ENCODE data around the gene GUCA2A.
A peak's percentile ranks its signal among the peaks of the same experiment; 100 is the strongest.

The GUCA2A gene

GRCh38 chr1:42153624-42154023 is 10.9 kb downstream of the GUCA2A start:
- DNase-seq = no peak

- DNase-seq = no peak
Observed at GRCh38 chr1:42152907-42153600, 11.5 kb downstream of the GUCA2A start, which contains the start of gene GUCA2B. Gene GUCA2B, plus strand, starts transcription at chr1:42153410. Its CDS starts 41 bp downstream, at chr1:42153451.

GRCh38 chr1:42152119-42152518 is 12.4 kb downstream of the GUCA2A start:
- DNase-seq = no peak

GRCh38 chr1:42150651-42151050 is 13.9 kb downstream of the GUCA2A start:
- DNase-seq = no peak

GRCh38 chr1:42148166-42148565 is 16.4 kb downstream of the GUCA2A start:
- DNase-seq = no peak

- peak; percentile 72 for DNase-seq
Observed at GRCh38 chr1:42146626-42147320, 17.8 kb downstream of the GUCA2A start.

- DNase-seq = no peak
Observed at GRCh38 chr1:42145764-42146625, 18.6 kb downstream of the GUCA2A start.

GRCh38 chr1:42145389-42145716 is 19.2 kb downstream of the GUCA2A start:
- no peak for DNase-seq

GRCh38 chr1:42144711-42145388 is 19.7 kb downstream of the GUCA2A start:
- DNase-seq = no peak

GRCh38 chr1:42143896-42144710 is 20.4 kb downstream of the GUCA2A start:
- no peak for DNase-seq

- no peak for DNase-seq
Observed at GRCh38 chr1:42142894-42143675, 21.5 kb downstream of the GUCA2A start.

GRCh38 chr1:42141978-42142377 is 22.6 kb downstream of the GUCA2A start:
- no peak for DNase-seq

GRCh38 chr1:42140191-42140590 is 24.4 kb downstream of the GUCA2A start:
- DNase-seq = no peak

GRCh38 chr1:42139444-42139843 is 25.1 kb downstream of the GUCA2A start:
- no peak for DNase-seq

- no peak for DNase-seq
Observed at GRCh38 chr1:42138586-42138985, 26.0 kb downstream of the GUCA2A start.

- no peak for DNase-seq
Observed at GRCh38 chr1:42137766-42138165, 26.8 kb downstream of the GUCA2A start.

GRCh38 chr1:42136466-42136865 is 28.1 kb downstream of the GUCA2A start:
- DNase-seq = no peak

- no peak for DNase-seq
Observed at GRCh38 chr1:42135426-42135825, 29.1 kb downstream of the GUCA2A start.

GRCh38 chr1:42133809-42134526 is 30.6 kb downstream of the GUCA2A start:
- DNase-seq = no peak

- DNase-seq = no peak
Observed at GRCh38 chr1:42133390-42133789, 31.2 kb downstream of the GUCA2A start.
